GM13977 (cell line): Measurements from ENCODE around the gene ADH1C.
"Not testable (repeated sequence)": the region's sequence is repeated elsewhere in the genome, so short reads cannot be mapped to it uniquely, and the experiment has no call there.

Source experiments
- DNase-seq: peaks from one replicate; pipeline ENCODE4 v3.0.0; 2012; ENCODE audit warnings: low spot score
- in situ Hi-C: fragments of 300-500 bp; cut with MboI; formaldehyde crosslinking; loops from one replicate; pipeline ENCODE4 v1.12.0; 2022; ENCODE audit warnings: low sequenced_read_pairs, low pct_unique_long_range_greater_than_20kb, mixed read lengths, inconsistent platforms; ENCODE audit not compliant: unreplicated experiment
- TF ChIP-seq, protein P1 (sequence below): IDR thresholded peaks from 2 replicates; pipeline ENCODE4 v1.5.1; 2012; ENCODE audit warnings: mild to moderate bottlenecking, control low read depth; ENCODE audit not compliant: insufficient read depth; ENCODE audit errors: extremely low read depth, missing control alignments

The ADH1C gene

DNA sequence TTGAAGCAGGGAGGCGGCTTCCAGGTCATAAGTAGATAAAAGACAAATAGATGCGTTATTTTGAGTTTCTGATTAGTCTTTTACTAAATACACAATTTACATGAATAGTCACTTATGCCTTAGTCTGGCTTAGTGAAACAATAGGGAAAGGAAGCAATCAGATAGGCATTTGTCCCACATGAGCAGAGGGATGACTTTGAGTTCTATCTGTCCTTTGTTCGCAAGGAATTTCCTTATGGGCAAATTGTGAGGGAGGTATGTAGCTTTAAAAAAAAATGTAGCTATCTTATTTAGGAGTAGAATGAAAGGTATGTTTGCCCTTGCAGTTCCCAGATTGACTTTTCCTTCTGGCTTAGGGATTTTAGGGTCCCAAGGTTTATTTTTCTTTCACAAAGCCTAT is 26.3 kb upstream of the ADH1C start:
- TF ChIP-seq, protein P1, sequence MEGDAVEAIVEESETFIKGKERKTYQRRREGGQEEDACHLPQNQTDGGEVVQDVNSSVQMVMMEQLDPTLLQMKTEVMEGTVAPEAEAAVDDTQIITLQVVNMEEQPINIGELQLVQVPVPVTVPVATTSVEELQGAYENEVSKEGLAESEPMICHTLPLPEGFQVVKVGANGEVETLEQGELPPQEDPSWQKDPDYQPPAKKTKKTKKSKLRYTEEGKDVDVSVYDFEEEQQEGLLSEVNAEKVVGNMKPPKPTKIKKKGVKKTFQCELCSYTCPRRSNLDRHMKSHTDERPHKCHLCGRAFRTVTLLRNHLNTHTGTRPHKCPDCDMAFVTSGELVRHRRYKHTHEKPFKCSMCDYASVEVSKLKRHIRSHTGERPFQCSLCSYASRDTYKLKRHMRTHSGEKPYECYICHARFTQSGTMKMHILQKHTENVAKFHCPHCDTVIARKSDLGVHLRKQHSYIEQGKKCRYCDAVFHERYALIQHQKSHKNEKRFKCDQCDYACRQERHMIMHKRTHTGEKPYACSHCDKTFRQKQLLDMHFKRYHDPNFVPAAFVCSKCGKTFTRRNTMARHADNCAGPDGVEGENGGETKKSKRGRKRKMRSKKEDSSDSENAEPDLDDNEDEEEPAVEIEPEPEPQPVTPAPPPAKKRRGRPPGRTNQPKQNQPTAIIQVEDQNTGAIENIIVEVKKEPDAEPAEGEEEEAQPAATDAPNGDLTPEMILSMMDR = no peak
- no peak for DNase-seq
- in situ Hi-C loops = no loop called here

- TF ChIP-seq, protein P1 = peak; percentile 40
- in situ Hi-C loops, DNase-seq: not testable (repeated sequence)
These were observed 24.8 kb upstream of the ADH1C start for GRCh38 chr4:99377341-99377740.

DNA sequence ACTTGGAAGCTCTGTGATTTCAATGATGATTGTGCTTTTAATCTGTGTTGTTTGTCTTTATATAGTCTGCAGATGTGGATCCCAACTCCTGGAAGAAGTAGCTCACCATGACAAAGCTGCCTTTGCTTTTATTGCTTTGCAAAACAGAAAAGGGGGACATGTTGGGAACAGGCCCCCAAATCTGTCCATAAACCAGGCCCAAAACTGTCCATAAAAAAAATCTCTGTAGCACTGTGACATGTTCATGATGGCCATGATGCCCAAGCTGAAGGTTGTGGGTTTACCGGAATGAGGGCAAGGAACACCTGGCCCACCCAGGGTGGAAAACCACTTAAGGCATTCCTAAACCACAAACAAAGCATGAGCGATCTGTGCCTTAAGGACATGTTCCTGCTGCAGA is 19.9 kb upstream of the ADH1C start:
- in situ Hi-C loops, DNase-seq: not testable (repeated sequence)

GRCh38 chr4:99367817-99368216 is 15.3 kb upstream of the ADH1C start:
- DNase-seq, in situ Hi-C loops: not testable (repeated sequence)

GRCh38 chr4:99366491-99366890 is 13.9 kb upstream of the ADH1C start:
- in situ Hi-C loops = no loop called here
- TF ChIP-seq, protein P1 = no peak
- no peak for DNase-seq

- in situ Hi-C loops = no loop called here
- DNase-seq = no peak
- TF ChIP-seq, protein P1 = no peak
These were observed 10.2 kb upstream of the ADH1C start for GRCh38 chr4:99362768-99363167.

GRCh38 chr4:99361899-99362275 is 9.3 kb upstream of the ADH1C start:
- no peak for DNase-seq
- in situ Hi-C loops = no loop called here
- TF ChIP-seq, protein P1 = no peak

- TF ChIP-seq, protein P1 = no peak
- in situ Hi-C loops = no loop called here
- no peak for DNase-seq
These were observed 8.8 kb upstream of the ADH1C start for GRCh38 chr4:99361268-99361898.
